Gastroesophageal sphincter (tissue), 4 donors: ENCODE results near the gene PIK3CD. TPM values are rescaled to one million over a fixed set of nuclear protein-coding genes. Genes with fewer than 3 reads are reported as not detected.

ENCODE experiments used
- ATAC-seq: fragments of 150-250 bp; one replicate; pipeline ENCODE4 v1.9.1; 2016; ENCODE audit warnings: mild to moderate bottlenecking, moderate library complexity
- H3K27ac ChIP-seq, 4 donors: fragments of 200-600 bp; sonication (generic) in 3 of 4; 1 replicate in 3 of 4; 2 replicates in 1 of 4; pipeline ENCODE4 v1.5.1; 2016 to 2019
- H3K27me3 ChIP-seq: fragments of 200-600 bp; sonication (generic); one replicate; pipeline ENCODE4 v1.5.1; 2019
- H3K36me3 ChIP-seq, 2 donors: fragments of 200-600 bp; sonication (generic); one replicate each; pipeline ENCODE4 v1.5.1; 2019; ENCODE audit warnings: control low read depth in 1 of 2
- H3K4me1 ChIP-seq, 3 donors: fragments of 200-600 bp; sonication (generic); 1 replicate in 2 of 3; 2 replicates in 1 of 3; pipeline ENCODE4 v1.5.1; 2016 to 2019; ENCODE audit warnings: control low read depth in 2 of 3
- H3K4me3 ChIP-seq, 2 donors: fragments of 200-600 bp; sonication (generic); one replicate each; pipeline ENCODE4 v1.5.1; 2019; ENCODE audit warnings: mild to moderate bottlenecking in 1 of 2, moderate library complexity in 1 of 2
- H3K9me3 ChIP-seq, 3 donors: fragments of 200-600 bp; sonication (generic); one replicate each; pipeline ENCODE4 v1.5.1; 2017 to 2019; ENCODE audit warnings: control low read depth in 2 of 3
- CTCF ChIP-seq, 4 experiments: fragments of 200-600 bp in 2 of 4; fragments of 450-650 bp in 2 of 4; sonication (generic) in 1 of 4; IDR thresholded peaks; one replicate each; pipeline ENCODE4 v1.5.1; 2017 to 2019; ENCODE audit warnings: antibody characterized with exemption in 4 of 4, mild to moderate bottlenecking in 2 of 4, moderate library complexity in 2 of 4
- EP300 ChIP-seq: sonication (generic); formaldehyde crosslinking; IDR thresholded peaks from one replicate; pipeline ENCODE4 v1.6.1; 2017; ENCODE audit warnings: antibody characterized with exemption, mild to moderate bottlenecking
- POLR2A ChIP-seq, 2 donors: fragments of 450-650 bp; IDR thresholded peaks; one replicate each; pipeline ENCODE4 v1.6.1; 2017; ENCODE audit warnings: antibody characterized with exemption in 2 of 2, mild to moderate bottlenecking in 2 of 2, moderate library complexity in 1 of 2
- POLR2AphosphoS5 ChIP-seq: sonication (generic); formaldehyde crosslinking; IDR thresholded peaks from one replicate; pipeline ENCODE4 v1.6.1; 2017; ENCODE audit warnings: antibody characterized with exemption
- WGBS, 2 donors: methylation state at CpG; one replicate each; pipeline ENCODE4 v1.1.5; 2018; ENCODE audit warnings: low coverage in 1 of 2; 5-methylcytosine and 5-hydroxymethylcytosine counted together
- total RNA-seq, 4 donors: library from RNA; depleted of rRNA; stranded (reverse); fragments of >200 nt; gene quantifications; one replicate each; pipeline ENCODE4 v1.1.0, GENCODE V29; 2016

PIK3CD gene
- total RNA-seq, 4 donors from 2014 or later, result 8.2 to 18.2 (median 15.4) TPM

- TF ChIP-seq EP300 (no peak), POLR2AphosphoS5 (no peak), POLR2A (IDR thresholded peaks at IDR 0.05) (no peak), CTCF (IDR thresholded peaks at IDR 0.05) (no peak)
- no peak for ATAC-seq
- H3K4me1 ChIP-seq, result no peaks in the 10 kb centered on the region
- peaks cover 0 to 28% of the 10 kb centered on the region in 2 donors for H3K36me3 ChIP-seq
- no peak overlapping the region for H3K27ac ChIP-seq
- H3K27me3 ChIP-seq, result no peaks in the 10 kb centered on the region
- H3K4me3 ChIP-seq, result no peak overlapping the region
- 83% methylated on average over 2 of the region's 24 CpGs; no CpG with 5 or more reads in 1 of the 2 donors for WGBS, 2 donors
- no peaks in the 10 kb centered on the region for H3K9me3 ChIP-seq
Measured at GRCh38 chr1:9767964-9768668, 116.6 kb downstream of the PIK3CD start.

- Histone ChIP-seq H3K36me3 (peaks cover 0 to 27% of the 10 kb centered on the region in 2 donors), H3K27ac (no peak overlapping the region), H3K9me3 (no peaks in the 10 kb centered on the region), H3K4me3 (no peak overlapping the region), H3K4me1 (no peaks in the 10 kb centered on the region), H3K27me3 (no peaks in the 10 kb centered on the region)
- TF ChIP-seq EP300, result no peak
- no peak for TF ChIP-seq POLR2A (IDR thresholded peaks at IDR 0.05)
- no peak for TF ChIP-seq POLR2AphosphoS5
- TF ChIP-seq CTCF (IDR thresholded peaks at IDR 0.05), result no peak
- ATAC-seq, result no peak
- 74 to 93% methylated on average over 2 to 3 of the region's 3 CpGs for WGBS, 2 donors
Measured at GRCh38 chr1:9768983-9769382, 117.5 kb downstream of the PIK3CD start.

- Histone ChIP-seq H3K4me1 (peaks cover 0 to 7% (median 0%) of the 10 kb centered on the region in 3 donors), H3K36me3 (peaks cover 0 to 27% of the 10 kb centered on the region in 2 donors), H3K4me3 (no peak overlapping the region), H3K27me3 (no peaks in the 10 kb centered on the region), H3K9me3 (no peaks in the 10 kb centered on the region), H3K27ac (no peak overlapping the region)
- no peak for TF ChIP-seq POLR2A (IDR thresholded peaks at IDR 0.05)
- 71 to 88% methylated on average over 5 to 10 of the region's 10 CpGs for WGBS, 2 donors
- ATAC-seq, result no peak
Measured at GRCh38 chr1:9770298-9770697, 118.8 kb downstream of the PIK3CD start.

- 86 to 87% methylated on average over 10 to 18 of the region's 20 CpGs for WGBS, 2 donors
Measured at GRCh38 chr1:9774712-9775679, 123.5 kb downstream of the PIK3CD start.

More at GRCh38 chr1:9774712-9775679, 123.5 kb downstream of the PIK3CD start:
- ATAC-seq, result no peak
- TF ChIP-seq POLR2A (IDR thresholded peaks at IDR 0.05), result no peak
- no peak for TF ChIP-seq POLR2AphosphoS5
- no peak for TF ChIP-seq EP300
- no peak for TF ChIP-seq CTCF (IDR thresholded peaks at IDR 0.05)
- H3K4me3 ChIP-seq, result no peak overlapping the region
- H3K4me1 ChIP-seq, result peaks cover 0 to 21% (median 0%) of the 10 kb centered on the region in 3 donors
- H3K36me3 ChIP-seq, result peaks cover 0 to 27% of the 10 kb centered on the region in 2 donors
- no peak overlapping the region for H3K27ac ChIP-seq
- H3K27me3 ChIP-seq, result no peaks in the 10 kb centered on the region
- no peaks in the 10 kb centered on the region for H3K9me3 ChIP-seq
